GM21390 (cell line): ENCODE measurements around the gene PARP16.

Experiments
- ATAC-seq: cut with Tn5 transposase; IDR thresholded peaks from one replicate; pipeline ENCODE4 v1.9.1; 2021; ENCODE audit not compliant: unreplicated experiment

The PARP16 gene

GRCh38 chr15:65208647-65209046, 78.0 kb downstream of the PARP16 start:
- ATAC-seq = no peak
